Measurements from ENCODE around the gene TRAPPC13.

TRAPPC13 gene

GRCh38 chr5:65682148-65682547 is 57.3 kb downstream of the TRAPPC13 start:
- no peak for FAIRE-seq

- no peak for FAIRE-seq
These were observed 68.3 kb downstream of the TRAPPC13 start for GRCh38 chr5:65693121-65693520.

- no peak for FAIRE-seq
These were observed 70.4 kb downstream of the TRAPPC13 start for GRCh38 chr5:65695162-65695755.

- no peak for FAIRE-seq
These were observed 71.1 kb downstream of the TRAPPC13 start for GRCh38 chr5:65695896-65696295.

- peak; percentile 47 for FAIRE-seq
These were observed 72.1 kb downstream of the TRAPPC13 start for GRCh38 chr5:65696892-65697291.

- FAIRE-seq = no peak
These were observed 74.5 kb downstream of the TRAPPC13 start for GRCh38 chr5:65699338-65699737.

GRCh38 chr5:65702036-65702435 is 77.2 kb downstream of the TRAPPC13 start:
- no peak for FAIRE-seq

- no peak for FAIRE-seq
These were observed 79.9 kb downstream of the TRAPPC13 start for GRCh38 chr5:65704621-65705239.

GRCh38 chr5:65707663-65708062 is 82.8 kb downstream of the TRAPPC13 start:
- FAIRE-seq = no peak

- no peak for FAIRE-seq
These were observed 83.3 kb downstream of the TRAPPC13 start for GRCh38 chr5:65708145-65708544.

Data from islet of Langerhans (tissue), 1 donor.